SK-N-SH (cell line): ENCODE measurements around the gene ARID5A.

Experiments
- CTCF ChIP-seq: fragments of 200-600 bp; sonication (generic); IDR thresholded peaks from 2 replicates; pipeline ENCODE4 v1.6.1; 2017; ENCODE audit warnings: antibody characterized with exemption, mild to moderate bottlenecking, moderate library complexity
- EP300 ChIP-seq, 2 experiments: IDR thresholded peaks; 2 replicates each; pipeline versions ENCODE4 v1.4.0 to v1.6.1; 2012; ENCODE audit warnings: borderline replicate concordance in 1 of 2, low read depth in 1 of 2, low read length in 1 of 2
- EZH2phosphoT487 ChIP-seq: fragments of 200-600 bp; sonication (generic); IDR thresholded peaks from 2 replicates; pipeline ENCODE4 v1.6.1; 2017; ENCODE audit warnings: low read depth, mixed run types, mild to moderate bottlenecking, antibody characterized with exemption, moderate library complexity, borderline replicate concordance
- FOSL2 ChIP-seq: IDR thresholded peaks from 2 replicates; pipeline ENCODE4 v1.4.0; 2012; ENCODE audit warnings: low read depth, mild to moderate bottlenecking, moderate library complexity, borderline replicate concordance
- MXI1 ChIP-seq: IDR thresholded peaks from 2 replicates; pipeline ENCODE4 v1.6.1; 2012; ENCODE audit warnings: mild to moderate bottlenecking, low read depth, low read length, improper control_type of control experiment
- POLR2AphosphoS5 ChIP-seq: IDR thresholded peaks from 2 replicates; pipeline ENCODE4 v1.6.1; 2012; ENCODE audit warnings: low read depth, low read length
- REST ChIP-seq: IDR thresholded peaks from 2 replicates; pipeline ENCODE4 v1.6.1; 2012; ENCODE audit warnings: mild to moderate bottlenecking, low read depth, low read length, moderate library complexity

GRCh38 chr2:96521219-96521618 is 15.3 kb upstream of the ARID5A start:
- TF ChIP-seq CTCF (no peak), FOSL2 (no peak), MXI1 (no peak), REST (no peak), EZH2phosphoT487 (no peak), POLR2AphosphoS5 (no peak), EP300 (IDR thresholded peaks at IDR 0.05; ENCODE audit: borderline replicate concordance in 1 of 2, low read depth in 1 of 2, low read length in 1 of 2) (no peak)
